Peyer's patch (tissue), 4 donors: ENCODE measurements around the gene MINDY4.

Source experiments
- POLR2A ChIP-seq, 2 donors: fragments of 450-650 bp; IDR thresholded peaks; one replicate each; pipeline ENCODE4 v1.5.1; 2017; ENCODE audit warnings: antibody characterized with exemption in 2 of 2, mild to moderate bottlenecking in 2 of 2, moderate library complexity in 2 of 2
- TF ChIP-seq, protein P1 (sequence below), 6 experiments: fragments of 450-650 bp in 4 of 6; fragments of 200-600 bp in 2 of 6; sonication (generic) in 1 of 6; IDR thresholded peaks; one replicate each; pipeline ENCODE4 v1.5.1; 2017 to 2019; ENCODE audit warnings: antibody characterized with exemption in 6 of 6, mild to moderate bottlenecking in 3 of 6, moderate library complexity in 1 of 6

DNA sequence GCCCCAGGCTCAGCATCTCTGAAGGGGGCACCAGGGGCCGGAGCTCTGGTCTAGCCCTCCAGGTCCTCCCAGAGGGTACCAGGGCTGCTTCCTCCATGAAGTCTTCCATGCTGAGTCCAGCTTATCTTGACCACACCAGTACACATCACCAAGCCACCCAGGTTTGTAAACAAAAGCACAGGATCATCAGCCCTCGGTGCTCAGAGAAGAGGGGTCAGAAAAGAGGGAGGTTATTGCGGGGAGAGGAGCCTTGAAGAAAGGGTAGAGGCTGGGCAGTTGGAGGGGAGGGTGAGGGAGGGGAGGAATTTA lies 164.3 kb downstream of the MINDY4 start:
- TF ChIP-seq, protein P1, sequence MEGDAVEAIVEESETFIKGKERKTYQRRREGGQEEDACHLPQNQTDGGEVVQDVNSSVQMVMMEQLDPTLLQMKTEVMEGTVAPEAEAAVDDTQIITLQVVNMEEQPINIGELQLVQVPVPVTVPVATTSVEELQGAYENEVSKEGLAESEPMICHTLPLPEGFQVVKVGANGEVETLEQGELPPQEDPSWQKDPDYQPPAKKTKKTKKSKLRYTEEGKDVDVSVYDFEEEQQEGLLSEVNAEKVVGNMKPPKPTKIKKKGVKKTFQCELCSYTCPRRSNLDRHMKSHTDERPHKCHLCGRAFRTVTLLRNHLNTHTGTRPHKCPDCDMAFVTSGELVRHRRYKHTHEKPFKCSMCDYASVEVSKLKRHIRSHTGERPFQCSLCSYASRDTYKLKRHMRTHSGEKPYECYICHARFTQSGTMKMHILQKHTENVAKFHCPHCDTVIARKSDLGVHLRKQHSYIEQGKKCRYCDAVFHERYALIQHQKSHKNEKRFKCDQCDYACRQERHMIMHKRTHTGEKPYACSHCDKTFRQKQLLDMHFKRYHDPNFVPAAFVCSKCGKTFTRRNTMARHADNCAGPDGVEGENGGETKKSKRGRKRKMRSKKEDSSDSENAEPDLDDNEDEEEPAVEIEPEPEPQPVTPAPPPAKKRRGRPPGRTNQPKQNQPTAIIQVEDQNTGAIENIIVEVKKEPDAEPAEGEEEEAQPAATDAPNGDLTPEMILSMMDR (IDR thresholded peaks at IDR 0.05): no peak
- no peak for TF ChIP-seq POLR2A (IDR thresholded peaks at IDR 0.05)
